Inferior parietal cortex (tissue), 1 donor: Measurements from ENCODE around the gene EGFL8.
A peak's percentile ranks its signal among the peaks of the same experiment; 100 is the strongest.

Experiments used
- DNase-seq: peaks from one replicate; pipeline ENCODE4 v3.0.0-alpha.2; 2016; ENCODE audit errors: extremely low spot score

The EGFL8 gene

GRCh38 chr6:32146687-32147086, 17.7 kb upstream of the EGFL8 start:
- DNase-seq = no peak

DNA sequence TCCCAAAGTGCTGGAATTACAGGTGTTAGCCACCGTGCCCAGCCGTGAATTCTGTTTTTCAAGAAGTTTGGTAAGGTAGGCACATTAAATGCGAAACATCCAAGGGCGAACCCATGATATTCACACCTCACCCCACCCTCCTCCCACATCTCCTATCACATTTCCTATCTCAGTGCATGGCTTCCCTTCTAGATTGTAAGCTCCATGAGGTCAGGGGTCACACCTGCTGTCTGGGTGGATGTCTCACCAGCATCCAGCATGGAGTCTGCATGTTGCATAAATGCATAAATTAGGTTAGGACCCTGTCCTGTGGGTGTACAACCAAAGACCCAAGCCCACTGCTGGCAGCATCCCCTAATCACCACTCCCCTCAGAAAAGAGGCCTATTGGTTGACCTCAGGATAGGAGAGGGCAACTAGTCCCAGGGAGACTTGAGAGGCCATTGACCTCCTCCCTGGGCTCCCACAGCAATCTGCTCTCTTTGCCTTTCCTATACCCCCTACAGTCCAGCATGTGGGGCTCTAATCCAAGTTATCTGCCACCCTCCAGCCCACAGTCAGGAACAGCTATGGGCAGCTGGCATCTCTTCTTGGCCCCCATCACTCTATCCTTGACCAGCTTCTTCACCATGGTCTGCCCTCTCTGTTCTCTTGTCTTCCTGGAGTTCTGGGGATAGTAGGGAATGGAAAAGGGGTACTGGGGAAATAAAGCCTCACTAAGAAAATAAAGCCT, 16.8 kb upstream of the EGFL8 start:
- DNase-seq = no peak

DNA sequence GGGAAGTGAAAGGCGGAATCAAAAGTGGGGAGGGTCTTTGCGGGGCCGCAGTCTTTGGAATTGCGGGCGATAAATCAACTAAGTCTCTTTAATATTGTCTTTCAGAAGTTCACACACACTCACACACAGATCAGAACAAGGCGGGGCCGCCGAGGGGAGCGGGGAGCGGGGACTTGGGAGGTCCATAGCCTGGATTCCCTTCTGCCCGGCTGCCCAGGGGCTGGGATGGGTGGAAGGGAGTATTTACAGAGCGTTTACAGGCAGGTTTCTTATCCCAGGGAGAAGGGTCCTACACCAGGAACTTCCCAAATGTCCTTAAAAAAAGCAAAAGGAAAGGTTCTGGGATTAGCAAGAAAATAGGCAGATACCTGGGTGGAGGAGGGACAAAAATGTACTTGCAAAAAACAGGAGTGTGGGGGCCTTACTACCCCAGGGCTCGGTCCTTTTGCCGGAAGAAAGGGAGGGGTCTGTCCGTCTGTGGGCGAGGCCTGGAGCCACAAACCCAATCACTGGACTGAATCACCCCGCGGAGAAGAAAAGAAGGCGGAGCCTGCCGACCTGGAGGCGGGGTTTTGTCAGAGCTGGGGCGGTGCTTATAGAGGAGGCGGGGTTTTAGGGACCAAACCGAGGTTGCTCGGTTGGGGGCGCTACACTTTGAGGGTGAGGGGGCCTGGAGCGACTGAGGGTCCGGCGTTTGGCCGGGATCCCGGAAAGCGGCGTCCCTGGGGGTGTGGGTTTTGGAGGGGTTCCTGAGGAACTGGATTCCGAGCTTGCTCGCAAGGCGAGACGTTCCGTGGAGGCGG, 15.9 kb upstream of the EGFL8 start:
- DNase-seq = no peak

DNA sequence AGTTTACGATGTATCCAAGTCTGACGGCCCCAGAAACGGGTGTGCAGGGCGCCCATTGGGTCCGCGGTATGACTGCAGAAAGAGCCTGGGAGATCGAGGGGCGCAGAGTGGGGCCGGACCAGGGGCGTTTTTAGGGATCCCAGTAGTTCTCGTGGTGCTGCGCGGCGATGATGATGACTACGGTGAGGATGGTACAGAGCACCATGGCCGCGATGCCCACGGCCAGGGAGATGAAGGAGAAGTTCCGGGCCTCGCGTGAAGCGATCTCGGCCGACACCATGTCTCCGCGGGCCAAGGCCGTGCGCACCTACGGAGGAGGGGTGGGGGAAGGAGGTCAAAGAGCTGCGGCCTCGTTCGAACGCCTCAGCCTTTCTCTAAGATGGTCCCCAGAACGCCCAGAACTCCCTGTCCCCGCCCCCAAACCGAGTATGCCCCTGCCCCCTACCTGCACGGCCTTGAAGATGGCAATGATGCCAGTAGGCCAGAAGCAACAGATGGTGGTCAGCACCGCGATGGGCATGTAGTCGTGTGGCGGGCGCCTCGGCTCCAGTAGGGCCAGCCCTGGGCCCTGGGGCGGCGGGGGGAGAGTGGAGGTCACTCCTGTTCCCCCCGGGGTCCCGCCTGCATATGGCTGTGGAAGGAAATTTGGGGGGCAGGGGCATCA, 15.2 kb upstream of the EGFL8 start:
- no peak for DNase-seq

DNA sequence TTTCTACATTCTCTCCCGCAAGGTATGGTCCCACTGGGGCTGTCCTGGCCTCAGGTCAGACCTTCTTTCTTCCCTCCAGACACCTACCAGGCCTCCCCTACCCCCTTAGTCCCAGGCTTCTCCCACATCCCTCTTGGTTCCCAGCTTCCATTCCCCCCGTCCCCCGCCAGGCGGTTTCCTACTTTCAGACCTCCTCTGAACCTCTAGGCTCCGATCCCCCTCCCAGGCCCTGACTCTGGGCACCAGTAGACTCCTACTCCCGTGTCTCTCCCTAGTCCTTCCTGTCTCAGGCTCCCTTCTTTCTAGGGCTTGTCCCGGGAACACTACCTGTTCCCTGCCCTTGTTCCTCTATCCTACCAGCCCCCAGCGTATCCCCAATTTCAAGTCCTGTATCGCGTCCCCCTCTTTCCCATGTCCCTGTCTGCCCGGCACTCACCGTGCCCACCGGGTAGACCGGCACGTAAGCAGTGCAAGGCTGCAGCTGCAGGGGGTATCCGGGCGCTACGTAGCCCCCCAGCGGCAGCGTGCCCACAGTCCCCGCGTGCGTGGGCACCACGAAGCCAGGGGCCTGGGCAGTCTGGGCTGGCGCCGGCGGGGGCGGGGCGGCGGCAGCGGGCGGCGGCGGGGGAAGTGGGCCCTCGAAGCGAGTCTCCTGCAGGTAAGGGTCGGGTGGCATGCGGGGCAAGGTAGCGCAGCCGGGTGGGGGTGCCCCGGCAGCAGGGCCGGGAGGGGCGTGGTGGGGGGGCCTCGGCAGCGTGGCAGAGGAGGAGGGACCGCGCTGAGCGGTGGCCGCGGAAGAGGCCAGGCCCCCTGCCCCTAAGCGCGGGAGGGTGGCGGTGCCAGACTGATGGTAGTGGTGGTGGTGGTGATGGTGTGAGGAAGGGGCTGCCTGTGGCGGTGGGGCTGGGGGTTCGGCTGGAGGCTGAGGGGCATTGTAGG, 14.2 kb upstream of the EGFL8 start:
- no peak for DNase-seq

- no peak for DNase-seq
These were observed 13.1 kb upstream of the EGFL8 start for GRCh38 chr6:32151181-32151862.

DNA sequence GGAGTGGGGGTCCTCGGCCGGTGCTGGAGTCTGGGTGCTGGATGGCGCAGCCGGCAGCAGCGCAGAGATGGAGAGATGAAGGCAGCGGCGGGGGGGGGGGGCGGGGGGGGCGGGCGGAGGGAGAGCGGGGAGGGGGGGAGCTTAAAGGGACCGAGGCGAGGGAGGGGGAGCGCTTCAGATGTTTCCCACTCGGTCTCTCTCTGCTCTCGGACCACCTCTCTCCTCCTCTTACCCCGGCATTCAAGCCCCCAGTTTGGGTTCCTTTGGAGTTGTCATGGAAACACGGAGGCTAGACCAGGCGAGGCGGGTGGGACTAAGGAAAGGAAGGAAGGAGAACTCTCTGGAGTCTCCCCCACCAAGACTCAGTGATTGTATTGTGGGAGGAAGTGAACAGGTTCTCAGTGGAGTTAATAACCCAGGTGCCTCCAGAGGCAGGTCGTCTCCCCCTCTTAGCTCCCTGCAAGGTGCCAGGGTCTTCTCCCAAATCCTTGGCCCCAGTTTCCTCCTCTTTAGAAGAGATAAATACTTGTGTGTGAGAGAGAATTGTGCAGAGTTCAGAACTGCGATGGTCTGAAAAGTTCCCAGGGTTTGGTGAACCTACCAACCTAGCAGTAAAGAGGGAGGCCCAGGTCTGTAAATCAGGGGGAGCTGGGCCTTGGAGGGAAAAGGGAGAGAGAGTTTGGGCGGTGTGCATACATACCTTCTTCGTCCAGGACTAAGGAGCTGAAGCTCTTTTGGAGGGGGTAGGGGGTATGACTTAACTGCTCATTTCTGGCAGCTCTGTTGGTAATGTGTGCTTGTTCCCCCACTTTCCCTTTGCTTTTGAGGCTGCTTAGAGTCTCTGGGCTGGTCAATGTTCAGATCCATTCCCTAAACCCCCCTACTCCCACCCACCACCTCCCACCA, 12.3 kb upstream of the EGFL8 start, which contains the start of gene PRRT1:
Gene PRRT1 (minus strand): TSS at position 77 of the 906 bp plus-strand sequence. CDS start 112 bp downstream, outside the sequence.
- DNase-seq = peak; percentile 42

- DNase-seq = peak; percentile 47
These were observed 11.4 kb upstream of the EGFL8 start for GRCh38 chr6:32152769-32153563.

DNA sequence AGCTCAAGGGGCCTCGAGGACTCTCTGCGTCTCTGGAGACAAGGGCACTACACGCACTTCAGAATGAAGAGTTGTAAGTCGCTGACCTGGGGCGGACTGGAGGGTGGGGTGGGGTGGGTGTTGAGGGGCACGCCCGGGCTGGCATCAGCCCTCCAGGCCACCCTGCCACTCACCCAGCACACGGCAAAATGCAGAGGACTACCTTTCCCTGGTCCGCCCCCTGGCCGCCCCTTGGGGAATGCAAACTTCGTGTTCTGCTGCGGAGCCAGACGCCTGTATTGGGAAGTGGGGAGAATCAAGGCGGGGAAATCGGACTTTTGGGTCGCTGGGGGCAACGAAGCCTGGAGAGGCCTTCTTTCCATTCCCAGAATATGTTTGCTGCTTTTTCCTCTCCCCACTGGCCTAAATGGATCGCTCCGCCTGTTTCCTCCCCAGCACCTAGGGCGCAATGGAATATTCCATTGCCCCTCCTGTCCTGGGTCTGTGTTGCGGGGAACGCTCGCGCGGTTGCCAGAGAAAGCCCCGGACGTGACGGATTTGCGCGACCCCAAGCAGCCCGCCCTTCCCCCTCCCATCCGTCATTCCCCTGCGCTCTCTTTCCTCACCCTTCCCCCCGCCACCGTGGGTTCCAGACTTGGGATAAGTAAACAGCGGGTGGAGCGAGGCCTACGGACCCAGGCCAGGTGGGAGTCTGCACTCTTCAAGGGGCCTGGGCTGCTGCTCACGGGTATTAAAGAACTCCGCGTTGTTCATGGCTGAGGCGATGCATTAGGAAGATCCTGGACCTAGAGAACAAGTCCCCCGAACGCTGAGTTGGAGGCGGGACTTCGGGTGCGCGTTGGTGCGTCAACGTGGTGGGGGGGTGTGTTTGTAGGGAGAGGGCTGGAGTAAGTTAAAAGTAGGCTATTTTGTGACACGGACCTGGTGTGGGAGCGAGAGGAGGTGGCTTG, 10.6 kb upstream of the EGFL8 start, which contains the start of gene PPT2:
Gene PPT2 (plus strand): TSS at position 578 of the 950 bp plus-strand sequence. CDS start 454 bp downstream, outside the sequence.
- peak; percentile 88 for DNase-seq

DNA sequence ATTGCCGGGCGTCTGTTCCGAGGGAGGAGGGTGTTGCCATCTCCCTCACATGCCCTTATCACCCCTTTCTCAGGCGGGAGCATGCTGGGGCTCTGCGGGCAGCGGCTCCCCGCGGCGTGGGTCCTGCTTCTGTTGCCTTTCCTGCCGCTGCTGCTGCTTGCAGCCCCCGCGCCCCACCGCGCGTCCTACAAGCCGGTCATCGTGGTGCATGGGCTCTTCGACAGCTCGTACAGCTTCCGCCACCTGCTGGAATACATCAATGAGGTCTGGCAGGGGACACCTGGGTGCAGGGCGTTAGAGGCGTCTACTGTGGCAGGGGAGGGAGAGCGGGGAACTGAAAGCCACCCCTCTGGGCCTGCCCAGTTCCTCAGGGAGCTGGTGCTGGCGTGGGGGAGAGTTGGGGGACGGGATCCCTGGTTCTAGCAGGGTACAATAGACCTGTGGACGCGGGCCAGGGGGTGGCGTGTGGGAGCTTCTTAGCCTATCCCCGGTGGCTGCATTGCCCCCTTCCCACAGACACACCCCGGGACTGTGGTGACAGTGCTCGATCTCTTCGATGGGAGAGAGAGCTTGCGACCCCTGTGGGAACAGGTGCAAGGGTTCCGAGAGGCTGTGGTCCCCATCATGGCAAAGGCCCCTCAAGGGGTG, 9.8 kb upstream of the EGFL8 start:
- peak; percentile 47 for DNase-seq

- no peak for DNase-seq
These were observed 7.5 kb upstream of the EGFL8 start for GRCh38 chr6:32156891-32157290.

GRCh38 chr6:32158052-32158451, 6.3 kb upstream of the EGFL8 start:
- no peak for DNase-seq

- no peak for DNase-seq
These were observed 686 bp upstream of the EGFL8 start for GRCh38 chr6:32163559-32164258.

- DNase-seq = no peak
These were observed 2.1 kb downstream of the EGFL8 start for GRCh38 chr6:32166411-32167061.

DNA sequence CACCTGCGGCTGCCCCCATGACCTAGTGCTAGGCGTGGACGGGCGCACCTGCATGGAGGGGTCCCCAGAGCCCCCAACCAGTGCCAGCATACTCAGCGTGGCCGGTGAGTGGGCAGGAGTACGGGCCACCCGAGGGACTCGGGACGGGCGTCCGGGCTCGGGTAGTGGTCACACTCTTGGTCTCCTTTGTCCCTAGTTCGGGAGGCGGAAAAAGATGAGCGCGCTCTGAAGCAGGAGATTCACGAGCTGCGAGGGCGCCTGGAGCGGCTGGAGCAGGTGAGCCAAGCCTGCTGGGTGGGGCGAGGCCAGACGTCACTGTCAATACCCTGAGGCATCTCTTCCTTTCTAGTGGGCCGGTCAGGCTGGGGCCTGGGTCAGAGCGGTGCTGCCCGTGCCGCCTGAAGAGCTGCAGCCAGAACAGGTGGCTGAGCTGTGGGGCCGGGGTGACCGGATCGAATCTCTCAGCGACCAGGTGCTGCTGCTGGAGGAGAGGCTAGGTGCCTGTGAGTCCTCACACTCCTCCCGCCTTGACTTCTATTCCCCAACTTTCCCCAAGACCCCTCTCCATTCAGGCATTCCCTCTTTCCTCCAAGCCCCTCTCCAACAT, 2.9 kb downstream of the EGFL8 start:
- no peak for DNase-seq
